Stimulated activated effector memory CD8-positive, alpha-beta T cell treated with anti-CD3 and anti-CD28 coated beads, Interleukin-12 subunit alpha, Interleukin-12 subunit beta, amount 100 ng/mL, for 72 hours (primary cell): Measurements from ENCODE around the gene PPFIA4.

ENCODE experiments used
- ATAC-seq: fragments of 150-1000 bp; cut with Tn5 transposase; 2 replicates; pipeline ENCODE4 v1.10.0; 2021
- DNase-seq, 2 donors: peaks; one replicate each; pipeline ENCODE4 v3.0.0; 2021 to 2022; ENCODE audit warnings: low spot score in 2 of 2
- H3K27ac Mint-ChIP-seq: one replicate; pipeline ENCODE4 v1.8.0; 2022; ENCODE audit warnings: mild to moderate bottlenecking, mixed read lengths
- H3K36me3 Mint-ChIP-seq: one replicate; pipeline ENCODE4 v1.8.0; 2022; ENCODE audit warnings: mild to moderate bottlenecking, mixed read lengths
- H3K4me1 Mint-ChIP-seq: one replicate; pipeline ENCODE4 v1.8.0; 2022; ENCODE audit warnings: mixed read lengths
- H3K4me3 Mint-ChIP-seq: one replicate; pipeline ENCODE4 v1.8.0; 2022; ENCODE audit warnings: mild to moderate bottlenecking, mixed read lengths
- H3K9me3 Mint-ChIP-seq: one replicate; pipeline ENCODE4 v1.8.0; 2022; ENCODE audit warnings: mixed read lengths

The PPFIA4 gene

GRCh38 chr1:203033917-203034316, 7.6 kb downstream of the PPFIA4 start:
- no peak overlapping the region for H3K27ac Mint-ChIP-seq

GRCh38 chr1:203034422-203035110, 8.3 kb downstream of the PPFIA4 start:
- ATAC-seq (no peak), DNase-seq (no peak)
- no peak overlapping the region for H3K4me3 Mint-ChIP-seq
- no peak overlapping the region for H3K27ac Mint-ChIP-seq
- H3K4me1 Mint-ChIP-seq = peaks cover 27% of the 10 kb centered on the region
- peaks cover 15% of the 10 kb centered on the region for H3K36me3 Mint-ChIP-seq
- H3K9me3 Mint-ChIP-seq = no peaks in the 10 kb centered on the region

More at GRCh38 chr1:203033917-203034316, 7.6 kb downstream of the PPFIA4 start:
- Mint-ChIP-seq H3K4me3 (no peak overlapping the region), H3K36me3 (peaks cover 9% of the 10 kb centered on the region), H3K9me3 (no peaks in the 10 kb centered on the region), H3K4me1 (peaks cover 20% of the 10 kb centered on the region)
- ATAC-seq = no peak
- DNase-seq = no peak

DNA sequence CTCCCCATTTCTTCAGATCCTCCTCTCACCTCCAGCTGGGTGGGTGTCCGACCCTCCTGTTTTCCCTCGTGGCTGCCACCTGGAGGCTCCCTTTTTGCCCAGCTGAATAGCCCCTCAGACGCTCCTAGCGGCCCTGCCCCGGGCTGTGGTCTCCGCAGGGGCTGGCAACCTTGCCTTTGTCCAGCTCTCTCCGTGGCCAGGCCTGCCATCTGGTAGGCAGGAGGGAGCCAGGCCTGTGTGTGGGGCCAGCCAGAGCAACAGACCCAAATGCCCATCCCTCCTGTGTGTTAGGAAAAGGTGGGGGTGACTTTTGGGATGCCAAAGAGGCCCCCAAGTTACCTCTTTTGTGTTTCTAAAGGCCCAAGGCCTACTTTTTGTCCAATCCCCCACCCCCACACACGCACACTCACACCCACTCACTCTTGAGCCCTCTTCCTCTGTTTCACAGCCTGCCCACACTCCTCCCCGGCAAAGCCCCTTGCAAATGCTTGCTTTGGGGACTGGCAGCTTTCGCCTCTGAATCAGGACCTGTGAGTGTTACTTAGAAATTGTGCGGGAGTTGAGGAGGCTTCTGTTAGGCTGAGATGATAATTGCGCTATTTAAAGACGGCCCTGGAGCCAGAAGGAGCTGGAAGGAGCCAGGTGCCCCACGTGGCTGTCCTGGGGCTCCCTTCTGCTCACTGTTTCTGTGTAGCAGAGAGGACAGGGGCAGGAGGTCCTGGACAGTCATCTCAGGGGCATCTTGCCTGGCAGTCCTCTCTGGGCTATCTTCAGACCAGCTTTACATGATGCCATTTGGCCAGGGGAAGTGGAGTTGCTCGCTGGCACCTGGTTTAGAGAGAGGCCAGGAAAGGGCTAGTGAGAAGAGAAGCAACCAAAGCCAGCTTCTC, 9.1 kb downstream of the PPFIA4 start:
- ATAC-seq = no peak
- no peak overlapping the region for H3K4me3 Mint-ChIP-seq
- DNase-seq = no peak
- no peaks in the 10 kb centered on the region for H3K9me3 Mint-ChIP-seq
- no peak overlapping the region for H3K27ac Mint-ChIP-seq
- H3K4me1 Mint-ChIP-seq = peaks cover 28% of the 10 kb centered on the region
- H3K36me3 Mint-ChIP-seq = peaks cover 22% of the 10 kb centered on the region

GRCh38 chr1:203036135-203036534, 9.8 kb downstream of the PPFIA4 start:
- no peak for ATAC-seq
- peaks cover 28% of the 10 kb centered on the region for H3K4me1 Mint-ChIP-seq
- H3K9me3 Mint-ChIP-seq = no peaks in the 10 kb centered on the region
- peaks cover 22% of the 10 kb centered on the region for H3K36me3 Mint-ChIP-seq
- no peak for DNase-seq
- no peak overlapping the region for H3K27ac Mint-ChIP-seq
- no peak overlapping the region for H3K4me3 Mint-ChIP-seq

- H3K4me3 Mint-ChIP-seq = no peak overlapping the region
- no peak overlapping the region for H3K27ac Mint-ChIP-seq
- peaks cover 28% of the 10 kb centered on the region for H3K4me1 Mint-ChIP-seq
- ATAC-seq (no peak), DNase-seq (no peak)
- H3K9me3 Mint-ChIP-seq = no peaks in the 10 kb centered on the region
- H3K36me3 Mint-ChIP-seq = peaks cover 22% of the 10 kb centered on the region
These were observed 10.2 kb downstream of the PPFIA4 start for GRCh38 chr1:203036537-203036936.

- ATAC-seq (no peak), DNase-seq (no peak)
- peaks cover 27% of the 10 kb centered on the region for H3K36me3 Mint-ChIP-seq
- peaks cover 28% of the 10 kb centered on the region for H3K4me1 Mint-ChIP-seq
- H3K27ac Mint-ChIP-seq = no peak overlapping the region
- H3K4me3 Mint-ChIP-seq = no peak overlapping the region
- H3K9me3 Mint-ChIP-seq = no peaks in the 10 kb centered on the region
These were observed 11.4 kb downstream of the PPFIA4 start for GRCh38 chr1:203037509-203038190.

DNA sequence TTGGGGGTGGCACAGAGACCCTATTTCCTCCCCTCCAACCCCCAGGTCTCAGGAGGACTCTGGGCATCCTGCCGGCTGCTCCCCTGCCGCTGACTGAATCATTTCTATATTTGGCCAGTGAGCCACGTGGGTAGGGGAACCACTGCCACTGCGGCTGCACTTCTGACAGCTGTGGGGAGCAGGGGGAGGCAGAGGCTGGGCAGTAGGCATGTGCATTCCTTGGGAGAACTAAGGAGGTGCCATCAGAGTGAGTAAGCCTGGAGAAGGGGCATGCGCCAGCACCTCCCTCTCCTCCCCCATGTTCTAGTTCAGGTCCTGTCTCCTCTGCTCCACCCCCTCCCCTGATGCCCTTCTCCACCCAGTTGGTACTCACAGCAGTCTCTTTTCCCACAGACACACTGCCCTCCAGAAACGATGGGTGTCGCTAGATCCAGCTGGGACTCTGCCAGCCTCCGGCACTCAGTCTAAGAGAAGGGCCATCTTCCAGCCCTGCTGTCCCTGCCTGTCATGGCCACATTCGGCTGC, 12.0 kb downstream of the PPFIA4 start:
- DNase-seq = no peak
- H3K4me3 Mint-ChIP-seq = no peak overlapping the region
- H3K4me1 Mint-ChIP-seq = peaks cover 28% of the 10 kb centered on the region
- ATAC-seq = peak; percentile 66
- H3K27ac Mint-ChIP-seq = no peak overlapping the region
- H3K36me3 Mint-ChIP-seq = peaks cover 31% of the 10 kb centered on the region
- H3K9me3 Mint-ChIP-seq = no peaks in the 10 kb centered on the region

DNA sequence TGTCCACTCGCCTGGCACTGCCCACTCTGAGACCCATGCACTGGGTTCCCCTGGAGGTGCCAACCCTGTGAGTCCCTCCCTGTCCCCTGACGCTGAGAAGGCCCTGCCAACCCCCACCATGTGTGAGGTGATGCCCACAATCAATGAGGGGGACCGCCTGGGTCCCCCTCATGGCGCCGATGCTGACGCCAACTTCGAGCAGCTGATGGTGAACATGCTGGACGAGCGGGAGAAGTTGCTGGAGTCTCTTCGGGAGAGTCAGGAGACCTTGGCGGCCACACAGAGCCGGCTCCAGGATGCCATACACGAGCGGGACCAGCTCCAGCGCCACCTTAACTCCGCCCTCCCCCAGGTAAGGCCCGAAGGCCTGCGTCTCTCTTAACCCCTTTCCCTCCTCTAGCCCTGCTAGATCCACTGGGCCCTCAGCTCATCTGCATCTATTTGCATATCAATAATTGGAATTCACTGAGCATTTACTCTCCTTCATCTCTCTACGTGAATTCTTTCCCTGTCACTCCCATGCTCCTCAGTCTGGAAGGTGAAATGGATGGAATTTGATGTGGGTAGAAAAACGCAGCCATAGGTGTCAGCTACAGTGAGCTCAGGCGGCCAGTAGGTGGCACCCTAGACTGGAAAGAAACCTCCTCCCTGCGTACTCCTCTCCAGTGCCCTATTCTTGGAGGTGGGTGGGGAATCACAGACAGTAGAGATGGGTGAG, 12.8 kb downstream of the PPFIA4 start:
- DNase-seq (peak; percentile 35 to 79), ATAC-seq (peak; percentile 66)
- H3K4me3 Mint-ChIP-seq = no peak overlapping the region
- no peaks in the 10 kb centered on the region for H3K9me3 Mint-ChIP-seq
- H3K4me1 Mint-ChIP-seq = peaks cover 28% of the 10 kb centered on the region
- no peak overlapping the region for H3K27ac Mint-ChIP-seq
- peaks cover 36% of the 10 kb centered on the region for H3K36me3 Mint-ChIP-seq

DNA sequence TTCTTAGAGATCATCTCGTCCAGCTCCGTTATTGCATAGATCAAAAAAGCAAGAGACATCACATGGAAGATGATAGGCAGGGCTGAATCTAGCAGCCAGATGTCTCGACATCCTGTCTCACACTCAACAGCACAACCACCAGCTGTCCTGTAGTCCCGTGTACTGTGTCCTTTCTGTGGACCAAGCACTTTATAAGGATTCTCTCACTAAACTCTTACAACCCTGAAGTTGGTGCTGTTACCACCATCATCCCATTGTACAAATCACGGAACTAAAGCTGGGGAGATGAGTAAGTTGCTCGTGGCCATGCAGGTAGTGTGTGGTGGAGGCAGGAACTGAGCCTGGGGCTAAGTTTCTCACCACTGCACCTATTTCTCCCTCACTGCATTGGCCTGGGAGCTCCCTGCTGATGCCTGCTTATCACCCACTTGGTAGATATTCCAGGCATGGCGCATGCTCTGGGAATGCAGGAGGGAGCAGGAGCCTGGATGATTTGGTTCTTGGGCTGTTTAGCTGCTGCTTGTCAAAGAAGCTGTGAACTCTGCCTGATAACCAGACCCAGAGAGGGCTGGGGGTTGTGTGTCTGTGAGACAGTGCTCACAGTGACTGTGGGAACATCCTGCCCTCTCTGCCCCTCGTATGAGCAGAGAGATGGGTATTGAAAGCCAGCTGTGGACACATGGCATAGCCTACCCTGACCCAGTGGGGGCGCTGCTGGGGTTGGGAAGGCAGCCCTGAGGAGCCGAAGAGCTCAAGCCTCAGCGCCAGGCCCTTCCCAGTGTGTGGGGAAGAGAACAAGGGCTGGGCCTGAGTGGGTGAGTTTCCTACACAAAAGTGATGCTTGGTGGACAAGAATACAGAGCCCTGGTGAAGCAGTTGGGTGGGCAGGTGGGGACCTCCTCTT, 13.6 kb downstream of the PPFIA4 start:
- H3K27ac Mint-ChIP-seq = no peak overlapping the region
- H3K4me1 Mint-ChIP-seq = peaks cover 28% of the 10 kb centered on the region
- no peak overlapping the region for H3K4me3 Mint-ChIP-seq
- ATAC-seq (no peak), DNase-seq (no peak)
- H3K36me3 Mint-ChIP-seq = peaks cover 39% of the 10 kb centered on the region
- no peaks in the 10 kb centered on the region for H3K9me3 Mint-ChIP-seq

GRCh38 chr1:203040513-203041275, 14.4 kb downstream of the PPFIA4 start:
- Mint-ChIP-seq H3K9me3 (no peaks in the 10 kb centered on the region), H3K4me3 (no peak overlapping the region), H3K36me3 (peaks cover 46% of the 10 kb centered on the region), H3K27ac (no peak overlapping the region), H3K4me1 (peaks cover 21% of the 10 kb centered on the region)
- ATAC-seq = no peak
- DNase-seq = no peak

GRCh38 chr1:203041351-203041932, 15.2 kb downstream of the PPFIA4 start:
- Mint-ChIP-seq H3K27ac (no peak overlapping the region), H3K4me3 (no peak overlapping the region), H3K4me1 (peaks cover 21% of the 10 kb centered on the region), H3K36me3 (peaks cover 50% of the 10 kb centered on the region), H3K9me3 (no peaks in the 10 kb centered on the region)
- no peak for DNase-seq
- peak; percentile 6 for ATAC-seq

GRCh38 chr1:203043830-203044545, 17.7 kb downstream of the PPFIA4 start:
- Mint-ChIP-seq H3K9me3 (no peaks in the 10 kb centered on the region), H3K4me3 (no peak overlapping the region), H3K27ac (peak overlapping the region; percentile 64), H3K4me1 (peaks cover 7% of the 10 kb centered on the region), H3K36me3 (peaks cover 51% of the 10 kb centered on the region)
- ATAC-seq (no peak), DNase-seq (no peak)
